ENCODE results near the gene CCDC51.

CCDC51 gene

GRCh38 chr3:48418140-48418539 lies 21.8 kb downstream of the CCDC51 start:
- DNase-seq: no peak

- no peak for DNase-seq
These were observed 22.3 kb downstream of the CCDC51 start for GRCh38 chr3:48417529-48418108.

GRCh38 chr3:48416546-48416945 lies 23.4 kb downstream of the CCDC51 start:
- DNase-seq: no peak

- no peak for DNase-seq
These were observed 23.8 kb downstream of the CCDC51 start for GRCh38 chr3:48416091-48416505.

DNA sequence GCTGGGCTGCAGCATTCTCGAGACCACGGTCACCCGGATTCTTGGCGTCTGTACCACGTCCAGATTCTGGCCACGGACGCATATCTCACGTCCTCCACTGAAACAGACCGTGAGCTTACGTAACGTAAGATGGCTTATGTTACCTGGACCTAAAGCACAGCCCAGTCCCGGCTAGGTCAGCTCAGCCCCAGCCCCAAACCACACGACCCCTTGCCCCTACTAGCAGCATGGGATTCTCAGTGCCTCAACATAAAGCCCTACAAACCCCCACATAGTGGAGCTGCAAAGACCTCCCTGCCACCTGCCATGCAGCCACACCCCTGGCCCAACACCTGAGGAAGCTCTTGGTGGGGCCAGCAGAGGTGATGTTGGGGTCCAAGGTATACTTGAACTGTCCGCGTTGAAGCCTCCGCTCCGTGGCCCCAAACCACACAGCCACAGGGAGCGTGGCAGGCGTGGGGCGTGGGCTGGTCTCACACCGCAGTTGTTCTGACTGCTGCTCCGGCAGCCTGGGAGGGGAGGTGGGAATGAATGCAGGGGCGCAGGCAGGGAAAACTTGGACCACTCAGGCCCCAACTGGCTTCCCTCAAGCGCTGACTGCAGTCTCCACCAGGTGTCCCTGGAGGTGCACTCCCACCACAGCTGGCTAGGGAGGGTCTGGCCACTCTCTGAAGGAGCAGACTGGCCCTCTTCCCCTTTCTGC lies 24.5 kb downstream of the CCDC51 start:
- no peak for DNase-seq

DNA sequence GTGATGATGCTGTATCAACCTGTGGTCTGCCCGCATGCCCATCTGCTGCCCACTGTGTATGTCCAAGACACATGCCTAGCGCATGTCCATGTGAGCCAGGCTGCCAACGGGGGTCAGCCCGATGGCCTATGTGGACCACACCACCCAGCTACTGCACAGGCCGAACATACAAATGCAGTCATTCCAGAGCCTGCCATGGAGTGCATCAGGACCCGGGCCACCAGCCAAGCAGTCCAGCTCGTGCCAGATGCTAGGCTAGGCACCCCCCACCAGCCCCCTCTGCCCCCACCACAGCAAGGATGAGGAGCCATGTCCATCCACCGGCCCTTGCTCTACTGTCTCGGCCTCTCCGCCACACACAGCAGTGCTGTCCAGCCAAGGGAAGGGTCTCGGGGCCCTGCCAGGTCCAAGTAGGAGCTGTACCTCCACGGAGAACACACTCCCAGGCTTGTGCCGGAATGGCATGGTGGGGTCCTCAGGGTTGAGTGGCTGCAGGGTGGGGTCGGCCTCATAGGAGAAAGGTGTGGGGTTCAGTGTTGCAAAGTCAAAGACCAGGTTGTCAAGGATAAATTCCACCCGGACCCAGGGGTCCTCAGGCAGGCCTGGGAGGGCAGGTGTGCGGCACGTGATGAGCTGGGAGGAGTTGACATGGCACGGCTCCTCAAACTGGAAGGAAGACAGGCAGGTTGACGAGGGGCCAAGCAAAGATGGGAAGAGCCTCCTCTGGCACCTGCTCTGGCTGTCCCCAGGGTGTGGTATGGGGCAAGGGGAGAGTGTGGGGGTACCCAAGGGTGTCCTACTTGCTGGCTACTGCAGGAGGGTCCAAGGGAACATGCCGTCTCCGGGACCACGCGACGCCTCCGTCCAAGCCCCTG lies 25.3 kb downstream of the CCDC51 start:
- DNase-seq: no peak

DNA sequence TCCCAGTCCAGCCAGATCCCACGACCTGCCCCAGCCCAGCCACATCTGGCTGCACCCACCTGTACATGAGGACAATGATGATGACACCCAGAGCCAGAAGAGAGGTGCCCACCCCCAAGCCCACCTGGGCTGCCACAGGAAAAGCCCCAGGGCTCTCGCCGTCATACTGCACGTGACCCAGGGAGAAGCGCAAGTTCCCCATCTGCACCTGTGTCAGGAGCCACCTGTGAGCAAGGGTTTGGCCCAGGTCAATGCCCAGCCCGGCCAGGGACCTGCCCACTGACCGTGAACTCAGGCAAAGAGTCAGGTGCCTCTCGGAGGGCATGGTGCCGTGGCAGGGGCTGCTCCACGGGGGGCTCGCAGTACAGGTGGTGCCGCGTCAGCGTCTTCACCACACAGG lies 26.3 kb downstream of the CCDC51 start:
- DNase-seq: no peak

DNA sequence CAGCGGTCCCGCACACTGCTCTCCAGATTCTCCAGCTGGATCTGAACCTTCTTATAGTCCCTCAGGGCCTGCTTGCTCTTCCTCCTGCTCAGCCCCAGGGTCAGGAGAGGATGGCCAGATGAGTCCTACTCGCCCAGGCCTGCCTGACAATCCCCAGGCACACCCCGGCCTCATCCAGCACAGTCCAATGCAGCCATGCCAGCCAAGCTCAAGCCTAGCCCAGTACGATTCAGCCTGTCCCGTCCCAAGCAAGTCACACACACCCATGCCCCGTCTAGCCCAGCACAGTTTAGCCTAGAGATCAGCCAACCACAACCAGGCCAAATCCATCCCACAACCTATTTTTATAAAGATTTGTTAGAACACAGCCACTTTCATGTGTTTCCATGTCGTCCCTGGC lies 26.8 kb downstream of the CCDC51 start:
- DNase-seq: no peak

DNA sequence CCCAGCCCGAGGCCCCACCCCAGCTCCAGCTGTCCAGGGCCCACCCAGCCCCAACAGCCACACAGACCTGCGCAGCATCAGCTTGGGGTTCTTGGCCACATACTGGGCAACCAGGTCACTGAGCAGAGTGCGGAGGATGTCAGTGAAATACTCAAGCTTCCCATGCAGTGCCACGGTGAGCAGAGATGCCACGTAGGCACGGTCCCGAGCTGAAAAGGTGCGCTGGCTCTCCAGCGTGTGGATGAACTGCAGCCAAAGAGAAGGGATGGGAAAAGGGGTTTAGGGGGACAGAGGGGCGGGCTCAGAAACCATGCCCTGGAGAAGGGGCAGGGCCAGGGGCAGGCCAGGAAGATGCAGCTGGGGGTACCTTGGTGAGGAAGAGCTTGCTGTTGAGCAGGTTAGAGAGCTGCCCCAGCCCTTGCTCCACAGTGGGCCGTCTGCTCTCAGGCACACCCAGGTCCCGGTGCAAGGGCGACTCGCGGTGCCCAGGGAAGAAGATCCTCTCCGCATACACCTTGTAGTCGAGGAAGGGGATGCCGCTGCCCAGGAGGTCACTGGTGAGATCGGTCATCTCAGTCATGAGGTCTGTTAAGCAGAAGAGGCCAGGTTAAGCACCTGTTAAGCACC lies 27.4 kb downstream of the CCDC51 start:
- DNase-seq: no peak

GRCh38 chr3:48411606-48412374 lies 28.1 kb downstream of the CCDC51 start:
- DNase-seq: no peak

GRCh38 chr3:48411041-48411588 lies 28.8 kb downstream of the CCDC51 start:
- no peak for DNase-seq

DNA sequence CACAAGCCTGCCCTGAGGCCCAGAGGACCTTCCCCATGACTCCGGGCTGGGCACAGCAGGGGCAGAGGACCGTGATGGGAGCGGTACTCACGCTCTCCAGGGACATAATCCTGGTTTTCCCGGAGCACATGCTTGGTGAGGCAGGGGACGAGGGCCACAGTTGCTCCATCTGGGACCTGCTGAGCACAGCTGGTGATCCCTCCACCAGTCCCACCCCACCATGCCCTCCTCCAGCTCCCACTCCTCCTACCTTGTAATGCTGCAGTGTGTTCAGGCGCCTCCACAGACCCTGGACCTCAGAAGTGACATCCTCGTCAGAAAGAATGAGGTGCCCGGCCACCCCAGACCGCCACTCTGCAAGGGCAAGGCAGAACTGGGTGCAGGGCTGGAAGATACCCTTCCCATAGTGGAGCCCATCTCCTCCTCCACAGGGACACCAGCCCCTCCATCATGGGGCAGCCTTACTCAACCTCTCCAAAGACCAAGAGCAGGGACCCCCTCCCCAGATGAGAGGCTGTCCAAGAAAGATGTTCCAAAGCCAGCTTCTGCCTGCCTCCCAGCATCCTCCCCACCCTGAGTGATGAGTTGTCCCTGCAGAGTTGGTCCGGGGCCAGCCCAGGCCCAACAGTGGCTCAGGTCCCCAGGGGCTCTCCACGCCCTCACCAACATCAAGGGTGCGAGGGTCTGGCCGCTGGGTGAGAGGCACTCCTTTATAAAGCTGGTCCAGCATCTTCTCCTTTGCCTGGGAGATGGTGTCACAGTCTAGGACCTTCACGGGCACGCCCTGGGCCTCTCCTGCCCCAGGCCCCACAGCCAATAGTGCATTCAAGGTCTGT lies 29.5 kb downstream of the CCDC51 start:
- DNase-seq: no peak

DNA sequence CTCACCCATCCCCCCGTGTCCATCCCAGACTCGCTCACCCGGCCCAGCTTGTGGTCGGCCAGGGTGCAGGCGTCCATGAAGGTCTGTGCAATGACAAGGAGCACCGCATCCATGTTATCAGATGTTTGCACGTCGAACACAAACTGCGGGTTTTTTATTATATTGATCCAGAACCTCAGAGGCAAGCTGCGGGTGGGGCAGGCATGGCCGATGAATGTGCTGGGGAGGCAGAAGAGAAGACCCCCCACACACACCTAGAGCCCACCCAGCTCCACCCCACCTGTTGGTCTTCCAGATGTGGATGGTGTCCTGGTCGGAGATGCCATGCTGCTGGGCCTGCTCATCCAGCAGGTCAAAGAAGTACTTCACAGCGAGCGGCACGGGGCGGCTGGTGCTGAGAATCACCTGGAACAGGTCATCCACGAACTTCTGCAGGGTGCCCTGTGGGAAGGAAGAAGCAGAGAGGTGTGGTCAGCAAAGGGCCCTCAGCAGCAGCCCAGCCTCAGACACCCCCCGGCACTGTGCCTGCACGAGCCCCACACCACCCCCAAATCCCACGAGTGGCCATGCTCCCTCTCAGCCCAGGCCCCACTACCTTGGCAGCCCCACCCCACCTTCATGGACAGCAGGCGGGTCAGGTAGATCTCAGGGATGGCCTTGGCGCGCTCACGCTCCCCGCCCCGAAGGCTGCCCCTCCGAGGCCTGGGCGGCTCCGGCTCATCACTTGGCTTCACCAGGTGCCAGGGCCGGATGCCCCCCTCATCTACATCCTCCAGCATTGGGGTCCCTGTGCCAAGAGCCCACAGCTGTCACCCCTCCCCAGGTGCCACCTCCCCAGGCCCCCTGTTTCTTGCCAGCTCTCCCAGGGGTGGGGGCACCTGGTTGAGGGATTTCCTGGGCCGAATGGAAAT lies 30.4 kb downstream of the CCDC51 start:
- no peak for DNase-seq

GRCh38 chr3:48408823-48409281 lies 31.1 kb downstream of the CCDC51 start:
- DNase-seq: no peak

DNA sequence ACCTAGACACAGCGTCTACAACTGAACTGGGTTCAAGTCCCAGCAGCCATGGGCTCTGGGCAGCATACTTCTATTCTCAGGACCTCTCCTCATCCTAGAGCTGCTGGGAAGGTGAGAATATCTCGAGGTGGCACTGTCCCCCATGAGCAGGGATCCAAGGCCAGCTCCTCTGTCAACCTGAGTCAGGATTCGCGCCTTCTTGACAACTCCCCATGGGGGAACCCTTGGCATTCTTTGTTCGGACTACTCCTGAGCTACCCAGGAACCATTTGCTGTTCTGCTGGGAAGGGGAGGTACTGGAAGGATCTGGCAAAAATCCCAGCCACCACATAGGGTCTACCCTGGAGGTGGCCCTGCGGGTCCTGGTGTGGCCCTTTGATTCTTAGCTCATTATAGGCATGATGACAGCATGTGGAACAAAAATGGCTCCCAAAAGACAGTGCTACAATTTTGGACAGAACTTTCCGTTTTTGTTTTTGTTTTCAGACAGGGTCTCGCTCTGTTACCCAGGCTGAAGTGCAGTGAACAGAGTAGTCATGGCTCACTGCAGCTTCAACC lies 32.3 kb downstream of the CCDC51 start:
- DNase-seq: no peak

DNA sequence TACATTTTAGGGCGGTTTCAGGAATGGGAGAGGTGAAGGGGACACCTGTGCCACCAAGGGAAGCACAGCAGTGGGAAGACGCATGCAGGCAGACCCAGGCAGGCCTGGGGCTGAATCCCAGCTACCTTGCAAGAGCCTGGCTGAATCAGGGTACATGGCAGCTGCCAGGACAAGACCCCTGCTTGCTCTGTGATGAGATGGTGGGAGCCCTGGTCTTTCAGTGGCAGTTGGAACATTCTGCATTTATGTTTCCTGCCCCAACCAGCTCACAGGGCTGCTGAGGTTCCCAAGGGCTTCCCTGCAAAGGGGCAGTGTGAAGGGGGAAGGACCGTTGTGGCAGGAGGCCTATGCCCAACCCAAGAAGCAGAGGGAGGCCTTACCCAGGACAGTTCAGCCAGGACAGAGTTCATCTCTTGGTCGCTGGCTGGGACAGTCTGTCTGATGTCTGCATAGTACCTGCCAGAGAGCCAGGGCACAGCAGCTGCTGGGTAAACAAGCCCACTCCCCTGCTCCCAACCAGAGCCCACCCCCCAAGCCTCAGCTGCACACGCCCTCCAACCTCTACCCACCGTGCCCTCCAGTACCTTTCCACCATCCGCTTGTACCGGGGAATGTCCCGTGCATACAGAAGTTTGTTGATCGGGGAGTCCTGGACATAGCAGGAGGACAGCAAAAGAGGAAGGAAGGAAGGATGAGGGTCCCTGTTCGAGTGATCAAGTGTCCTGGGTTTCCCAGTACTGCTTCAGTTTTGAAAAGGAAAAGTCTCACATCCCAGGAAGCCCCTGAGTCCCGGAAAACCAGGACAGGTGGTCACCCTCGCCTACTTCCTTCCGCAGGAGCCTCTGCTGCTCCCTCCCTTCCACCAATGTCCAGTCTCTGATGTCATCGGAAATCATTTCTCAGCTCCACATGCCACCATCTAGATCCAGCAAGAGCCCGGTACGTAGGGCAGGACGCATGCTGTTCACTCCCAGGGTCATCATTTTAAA lies 33.2 kb downstream of the CCDC51 start:
- no peak for DNase-seq

DNA sequence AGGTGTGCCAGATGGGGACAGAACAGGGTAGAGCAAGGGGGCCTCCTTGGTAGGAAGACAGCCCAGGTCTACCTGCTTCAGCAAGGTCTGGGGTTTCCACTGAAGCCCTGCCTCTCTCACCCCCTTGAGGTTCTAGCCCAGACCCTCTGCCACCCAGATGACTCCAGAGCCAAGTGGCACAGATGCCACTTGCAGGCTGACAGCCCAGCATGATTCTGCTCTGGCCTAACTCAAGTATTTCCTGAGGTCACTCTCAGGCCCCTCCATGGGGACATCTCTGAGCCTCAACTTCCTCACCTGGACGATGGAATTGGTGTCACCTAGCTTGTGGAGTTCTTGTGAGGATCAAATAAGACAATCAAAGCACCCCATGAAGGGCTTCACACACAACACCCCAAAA lies 33.9 kb downstream of the CCDC51 start:
- DNase-seq: no peak

DNA sequence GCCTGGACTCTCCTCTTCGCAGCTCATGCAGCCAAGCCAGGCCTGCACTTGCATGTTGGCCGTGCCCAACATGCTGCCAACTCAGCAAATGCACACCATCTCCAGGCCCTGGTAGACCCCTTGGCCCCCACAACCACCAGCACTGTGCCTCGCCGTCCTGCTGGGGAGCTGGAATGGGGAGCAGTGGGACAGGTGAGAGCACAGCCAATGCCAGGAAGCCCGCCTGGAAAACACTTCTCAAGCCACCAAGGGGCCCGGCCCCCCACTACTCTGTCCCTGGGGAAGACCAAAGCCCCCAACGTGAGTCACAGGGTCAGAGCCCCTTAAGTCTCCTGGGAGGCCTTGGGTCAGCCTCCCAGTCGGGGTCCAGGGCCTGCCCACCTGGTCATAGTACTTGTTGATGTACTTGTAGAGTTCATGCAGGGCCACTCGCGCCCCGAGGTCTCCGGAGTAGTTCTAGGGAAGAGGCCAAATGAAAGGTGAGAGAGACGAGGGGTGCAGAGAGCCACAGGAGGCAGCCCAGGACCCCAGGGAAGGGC lies 34.5 kb downstream of the CCDC51 start:
- no peak for DNase-seq

Measured in NCI-H1105 treated with DMSO at 0.1 percent for 48 hours (cell line).